Peyer's patch (tissue), 4 donors: ENCODE data around the gene NODAL. TPM values are rescaled to one million over a fixed set of nuclear protein-coding genes. Genes with fewer than 3 reads are reported as not detected.

Source experiments
- DNase-seq, 3 donors: peaks; one replicate each; pipeline ENCODE4 v3.0.0-alpha.2; 2017 to 2019
- H3K27ac ChIP-seq, 4 donors: fragments of 200-600 bp; sonication (generic); one replicate each; pipeline ENCODE4 v1.5.1; 2016 to 2019
- H3K27me3 ChIP-seq, 2 donors: fragments of 200-600 bp; sonication (generic); one replicate each; pipeline ENCODE4 v1.5.1; 2019
- H3K36me3 ChIP-seq, 3 donors: fragments of 200-600 bp; sonication (generic); one replicate each; pipeline ENCODE4 v1.5.1; 2016 to 2019
- H3K4me1 ChIP-seq, 4 donors: fragments of 200-600 bp; sonication (generic); one replicate each; pipeline ENCODE4 v1.5.1; 2016 to 2019
- H3K4me3 ChIP-seq, 4 donors: fragments of 200-600 bp; sonication (generic); 1 replicate in 3 of 4; 2 replicates in 1 of 4; pipeline ENCODE4 v1.5.1; 2016 to 2019; ENCODE audit warnings: mild to moderate bottlenecking in 1 of 4
- H3K9me3 ChIP-seq, 4 donors: fragments of 200-600 bp; sonication (generic); one replicate each; pipeline ENCODE4 v1.5.1; 2016 to 2019; ENCODE audit warnings: mild to moderate bottlenecking in 1 of 4
- POLR2A ChIP-seq, 2 donors: fragments of 450-650 bp; IDR thresholded peaks; one replicate each; pipeline ENCODE4 v1.5.1; 2017; ENCODE audit warnings: antibody characterized with exemption in 2 of 2, mild to moderate bottlenecking in 2 of 2, moderate library complexity in 2 of 2
- total RNA-seq, 4 donors: library from RNA; depleted of rRNA; stranded (reverse); fragments of >200 nt; gene quantifications; one replicate each; pipeline ENCODE4 v1.1.0, GENCODE V29; 2016
- TF ChIP-seq, protein P1 (sequence below), 6 experiments: fragments of 450-650 bp in 4 of 6; fragments of 200-600 bp in 2 of 6; sonication (generic) in 1 of 6; IDR thresholded peaks; one replicate each; pipeline ENCODE4 v1.5.1; 2017 to 2019; ENCODE audit warnings: antibody characterized with exemption in 6 of 6, mild to moderate bottlenecking in 3 of 6, moderate library complexity in 1 of 6

The NODAL gene
- total RNA-seq, 4 donors from 2014 or later: not detected

DNA sequence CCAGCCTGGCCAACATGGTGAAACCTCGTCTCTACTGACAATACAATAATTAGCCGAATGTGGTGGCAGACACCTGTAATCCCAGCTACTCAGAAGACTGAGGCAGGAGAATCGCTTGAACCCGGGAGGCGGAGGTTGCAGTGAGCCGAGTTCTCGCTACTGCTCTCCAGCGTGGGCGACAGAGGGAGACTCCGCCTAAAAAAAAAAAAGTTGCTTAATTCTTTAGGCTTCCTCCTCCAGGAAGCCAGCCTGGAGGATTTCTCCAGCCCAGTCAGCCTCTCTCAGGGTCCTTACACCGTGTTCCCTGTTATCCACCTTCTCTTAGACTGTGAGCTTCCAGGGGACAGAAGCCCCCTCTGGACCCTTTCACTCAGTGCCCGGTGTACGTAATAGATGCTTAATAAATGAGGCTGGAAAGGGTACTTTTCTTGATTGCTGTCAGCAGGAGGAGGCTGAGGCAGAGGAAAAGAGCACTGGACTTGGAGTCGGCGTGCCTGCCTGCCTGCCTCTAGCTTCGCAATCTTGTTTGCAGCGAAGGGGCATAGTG, 16.4 kb upstream of the NODAL start:
- Histone ChIP-seq H3K4me3 (peak overlapping the region in 3 of 4 donors; percentile 6 to 39 (median 39)), H3K27me3 (no peaks in the 10 kb centered on the region)
- TF ChIP-seq, protein P1, sequence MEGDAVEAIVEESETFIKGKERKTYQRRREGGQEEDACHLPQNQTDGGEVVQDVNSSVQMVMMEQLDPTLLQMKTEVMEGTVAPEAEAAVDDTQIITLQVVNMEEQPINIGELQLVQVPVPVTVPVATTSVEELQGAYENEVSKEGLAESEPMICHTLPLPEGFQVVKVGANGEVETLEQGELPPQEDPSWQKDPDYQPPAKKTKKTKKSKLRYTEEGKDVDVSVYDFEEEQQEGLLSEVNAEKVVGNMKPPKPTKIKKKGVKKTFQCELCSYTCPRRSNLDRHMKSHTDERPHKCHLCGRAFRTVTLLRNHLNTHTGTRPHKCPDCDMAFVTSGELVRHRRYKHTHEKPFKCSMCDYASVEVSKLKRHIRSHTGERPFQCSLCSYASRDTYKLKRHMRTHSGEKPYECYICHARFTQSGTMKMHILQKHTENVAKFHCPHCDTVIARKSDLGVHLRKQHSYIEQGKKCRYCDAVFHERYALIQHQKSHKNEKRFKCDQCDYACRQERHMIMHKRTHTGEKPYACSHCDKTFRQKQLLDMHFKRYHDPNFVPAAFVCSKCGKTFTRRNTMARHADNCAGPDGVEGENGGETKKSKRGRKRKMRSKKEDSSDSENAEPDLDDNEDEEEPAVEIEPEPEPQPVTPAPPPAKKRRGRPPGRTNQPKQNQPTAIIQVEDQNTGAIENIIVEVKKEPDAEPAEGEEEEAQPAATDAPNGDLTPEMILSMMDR (IDR thresholded peaks at IDR 0.05): no peak
- no peak for TF ChIP-seq POLR2A (IDR thresholded peaks at IDR 0.05)

DNA sequence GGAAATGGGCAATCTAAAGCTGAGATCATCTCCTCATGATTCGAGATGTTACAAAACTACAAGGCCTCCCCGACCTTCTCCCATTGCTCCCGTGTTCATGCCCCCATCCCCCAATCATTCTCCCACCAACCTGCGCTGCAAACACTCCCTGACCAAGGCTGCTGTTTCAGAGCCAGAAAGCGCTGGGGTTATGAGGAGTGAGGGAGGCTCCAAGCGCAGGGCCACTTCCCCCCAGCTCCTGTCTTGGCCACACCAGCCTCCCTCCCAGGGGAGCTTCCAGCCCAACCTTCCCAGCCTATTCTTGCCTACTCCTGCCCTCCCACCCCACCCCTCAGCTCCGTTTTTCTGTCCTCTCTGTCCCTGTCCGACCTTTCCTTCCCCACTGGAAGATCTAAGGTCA, 14.7 kb upstream of the NODAL start:
- peaks cover 0 to 17% (median 10%) of the 10 kb centered on the region in 4 donors for H3K4me1 ChIP-seq
- no peak overlapping the region for H3K27ac ChIP-seq
- no peak overlapping the region for H3K4me3 ChIP-seq
- no peaks in the 10 kb centered on the region for H3K27me3 ChIP-seq
- no peak for DNase-seq
- H3K9me3 ChIP-seq: no peaks in the 10 kb centered on the region
- H3K36me3 ChIP-seq: no peaks in the 10 kb centered on the region
- TF ChIP-seq, protein P1 (IDR thresholded peaks at IDR 0.05): no peak
- no peak for TF ChIP-seq POLR2A (IDR thresholded peaks at IDR 0.05)

More for the DNA sequence above, 16.4 kb upstream of the NODAL start:
- Histone ChIP-seq H3K27ac (peak overlapping the region in 1 of 4 donors; percentile 68), H3K9me3 (no peaks in the 10 kb centered on the region), H3K4me1 (peaks cover 0 to 17% (median 10%) of the 10 kb centered on the region in 4 donors), H3K36me3 (no peaks in the 10 kb centered on the region)
- DNase-seq: no peak

DNA sequence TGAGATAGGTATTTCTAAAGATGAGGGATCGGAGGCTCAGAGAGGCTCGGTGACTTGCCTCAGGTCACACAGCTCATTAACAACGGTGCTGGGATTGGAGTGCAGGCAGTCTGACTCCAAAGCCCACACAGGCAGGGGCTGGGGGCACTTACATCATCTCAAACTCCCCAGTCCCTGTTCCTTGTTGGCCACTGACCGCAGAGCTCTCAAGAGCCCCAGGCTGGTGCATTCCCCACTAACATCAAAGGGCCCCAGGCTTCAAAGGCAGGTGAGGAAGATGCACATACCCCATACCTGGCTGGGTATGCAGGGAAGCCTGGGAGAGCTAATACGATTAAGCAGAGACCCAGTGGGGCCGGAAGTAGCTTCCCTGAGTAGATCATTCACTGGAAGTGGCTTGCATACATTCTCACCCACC, 13.7 kb upstream of the NODAL start:
- no peak for DNase-seq
- peaks cover 0 to 17% (median 10%) of the 10 kb centered on the region in 4 donors for H3K4me1 ChIP-seq
- H3K4me3 ChIP-seq: no peak overlapping the region
- H3K27ac ChIP-seq: no peak overlapping the region
- no peaks in the 10 kb centered on the region for H3K9me3 ChIP-seq
- H3K27me3 ChIP-seq: no peaks in the 10 kb centered on the region
- no peak for TF ChIP-seq POLR2A (IDR thresholded peaks at IDR 0.05)
- TF ChIP-seq, protein P1 (IDR thresholded peaks at IDR 0.05): no peak
- no peaks in the 10 kb centered on the region for H3K36me3 ChIP-seq

DNA sequence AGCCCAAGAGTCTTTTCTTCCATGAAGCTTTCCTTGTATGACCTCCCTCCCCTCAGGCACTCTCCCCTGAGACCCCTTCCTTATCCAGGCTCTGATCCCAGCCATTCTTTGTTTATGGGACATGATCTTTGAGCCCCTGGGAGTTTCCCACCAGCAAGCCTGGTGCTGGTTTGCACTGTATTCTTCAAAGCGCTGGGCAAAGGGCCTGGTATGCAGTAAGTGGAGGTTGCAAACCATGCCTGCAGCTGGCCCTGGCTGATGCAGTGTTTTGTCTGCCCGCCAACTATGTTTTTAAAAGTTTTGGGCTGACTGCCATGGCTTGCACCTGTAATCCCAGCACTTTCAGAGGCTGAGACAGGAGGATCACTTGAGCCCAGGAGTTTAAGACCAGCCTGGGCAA, 6.8 kb upstream of the NODAL start:
- no peak overlapping the region for H3K4me3 ChIP-seq
- no peaks in the 10 kb centered on the region for H3K4me1 ChIP-seq
- no peak overlapping the region for H3K27ac ChIP-seq
- no peak for DNase-seq
- H3K27me3 ChIP-seq: no peaks in the 10 kb centered on the region
- H3K9me3 ChIP-seq: no peaks in the 10 kb centered on the region
- TF ChIP-seq, protein P1 (IDR thresholded peaks at IDR 0.05): no peak
- TF ChIP-seq POLR2A (IDR thresholded peaks at IDR 0.05): no peak
- H3K36me3 ChIP-seq: no peaks in the 10 kb centered on the region

DNA sequence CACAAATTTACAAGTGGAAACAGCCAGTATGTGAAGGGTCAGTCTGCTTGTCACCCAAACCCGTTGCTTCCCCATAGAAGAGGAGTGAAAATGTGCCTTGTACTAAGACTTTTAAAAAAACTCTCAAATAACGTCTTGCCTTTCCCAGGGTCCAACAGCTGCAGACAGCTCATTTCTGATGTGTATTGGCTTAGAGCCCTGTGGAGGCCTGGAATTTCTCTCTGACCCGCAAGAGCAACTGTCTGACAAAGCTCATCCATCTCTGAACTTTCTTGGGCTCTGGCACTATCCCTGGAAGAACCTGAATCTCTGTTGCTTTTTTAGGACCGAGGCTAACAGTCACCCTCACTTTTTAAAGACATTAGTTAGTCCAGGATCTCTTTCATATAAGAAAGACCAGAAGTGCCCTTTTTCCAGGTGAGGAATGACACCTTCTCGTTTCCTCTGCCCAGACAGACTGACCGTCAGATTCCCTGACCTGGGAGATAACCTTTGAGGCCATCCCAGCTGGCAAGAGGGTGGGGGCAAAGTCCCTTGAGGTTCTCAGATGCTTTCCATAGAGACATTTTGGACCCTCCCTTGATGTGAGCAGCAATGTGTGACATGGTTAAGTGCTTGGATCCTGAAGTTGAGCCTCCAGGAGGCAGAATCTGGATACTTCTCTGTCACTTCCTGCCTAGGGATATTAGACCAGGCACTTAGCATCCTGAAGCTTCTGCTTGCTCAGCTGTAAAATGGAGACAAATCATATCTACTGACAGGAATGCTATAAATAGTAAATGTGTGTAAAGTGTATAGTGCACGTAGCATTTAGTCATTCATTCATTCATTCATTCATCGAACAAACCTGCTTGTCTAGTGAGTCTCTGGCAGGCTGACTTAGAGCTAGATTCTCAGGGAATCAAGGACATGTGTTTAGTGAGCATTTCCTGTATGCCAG, 4.5 kb upstream of the NODAL start:
- no peak for DNase-seq
- Histone ChIP-seq H3K27me3 (peaks cover 0 to 6% of the 10 kb centered on the region in 2 donors), H3K27ac (peak overlapping the region in 1 of 4 donors; percentile 29), H3K4me3 (no peak overlapping the region), H3K4me1 (peaks cover 4 to 12% (median 5%) of the 10 kb centered on the region in 4 donors), H3K9me3 (no peaks in the 10 kb centered on the region), H3K36me3 (no peaks in the 10 kb centered on the region)
- TF ChIP-seq, protein P1 (IDR thresholded peaks at IDR 0.05): no peak
- no peak for TF ChIP-seq POLR2A (IDR thresholded peaks at IDR 0.05)
